NCI-H1417 (cell line): ENCODE results near the gene SPR.
A peak's percentile ranks its signal among the peaks of the same experiment; 100 is the strongest.

ENCODE experiments used
- DNase-seq, 3 experiments: peaks; one replicate each; lab custom pipeline; 2025; lab: John Stamatoyannopoulos, UW

The SPR gene

GRCh38 chr2:72887032-72887739 is at the start of gene SPR:
Gene SPR (plus strand): TSS chr2:72887408. CDS start chr2:72887433, 25 bp downstream.
- peak; percentile 45 to 96 (median 93) for DNase-seq

GRCh38 chr2:72840066-72840465 is 47.1 kb upstream of the SPR start:
- DNase-seq: no peak

- peak in 2 of 3 experiments; percentile 45 to 75 for DNase-seq
Measured at GRCh38 chr2:72841462-72842125, 45.6 kb upstream of the SPR start.

- DNase-seq: no peak
Measured at GRCh38 chr2:72843301-72843700, 43.9 kb upstream of the SPR start.

- DNase-seq: peak in 1 of 3 experiments; percentile 46
Measured at GRCh38 chr2:72846171-72847095, 40.8 kb upstream of the SPR start.

- no peak for DNase-seq
Measured at GRCh38 chr2:72847534-72848315, 39.5 kb upstream of the SPR start.

GRCh38 chr2:72848436-72849137 is 38.6 kb upstream of the SPR start:
- DNase-seq: no peak

- DNase-seq: no peak
Measured at GRCh38 chr2:72849138-72849462, 38.1 kb upstream of the SPR start.

- no peak for DNase-seq
Measured at GRCh38 chr2:72851333-72851732, 35.9 kb upstream of the SPR start.

- peak; percentile 57 to 91 (median 65) for DNase-seq
Measured at GRCh38 chr2:72859831-72860262, 27.4 kb upstream of the SPR start.

- DNase-seq: peak; percentile 84 to 98 (median 92)
Measured at GRCh38 chr2:72862239-72862988, 24.8 kb upstream of the SPR start.

- no peak for DNase-seq
Measured at GRCh38 chr2:72863046-72863445, 24.2 kb upstream of the SPR start.

- no peak for DNase-seq
Measured at GRCh38 chr2:72864500-72864899, 22.7 kb upstream of the SPR start.

- DNase-seq: peak in 1 of 3 experiments; percentile 27
Measured at GRCh38 chr2:72871060-72871459, 16.1 kb upstream of the SPR start.

- no peak for DNase-seq
Measured at GRCh38 chr2:72871880-72872279, 15.3 kb upstream of the SPR start.

GRCh38 chr2:72883356-72883962 is 3.7 kb upstream of the SPR start:
- DNase-seq: no peak

- peak in 1 of 3 experiments; percentile 75 for DNase-seq
Measured at GRCh38 chr2:72886505-72887031, 640 bp upstream of the SPR start.

- peak; percentile 82 to 96 (median 96) for DNase-seq
Measured at GRCh38 chr2:72887740-72888437, 681 bp downstream of the SPR start.
